Activated CD4-positive, alpha-beta T cell treated with anti-CD3 and anti-CD28 coated beads for 48 hours (primary cell): ENCODE measurements around the gene SLC32A1.
A peak's percentile ranks its signal among the peaks of the same experiment; 100 is the strongest.

Experiments used
- DNase-seq: peaks from one replicate; pipeline ENCODE4 v3.0.0-alpha.2; 2020

Gene SLC32A1

DNA sequence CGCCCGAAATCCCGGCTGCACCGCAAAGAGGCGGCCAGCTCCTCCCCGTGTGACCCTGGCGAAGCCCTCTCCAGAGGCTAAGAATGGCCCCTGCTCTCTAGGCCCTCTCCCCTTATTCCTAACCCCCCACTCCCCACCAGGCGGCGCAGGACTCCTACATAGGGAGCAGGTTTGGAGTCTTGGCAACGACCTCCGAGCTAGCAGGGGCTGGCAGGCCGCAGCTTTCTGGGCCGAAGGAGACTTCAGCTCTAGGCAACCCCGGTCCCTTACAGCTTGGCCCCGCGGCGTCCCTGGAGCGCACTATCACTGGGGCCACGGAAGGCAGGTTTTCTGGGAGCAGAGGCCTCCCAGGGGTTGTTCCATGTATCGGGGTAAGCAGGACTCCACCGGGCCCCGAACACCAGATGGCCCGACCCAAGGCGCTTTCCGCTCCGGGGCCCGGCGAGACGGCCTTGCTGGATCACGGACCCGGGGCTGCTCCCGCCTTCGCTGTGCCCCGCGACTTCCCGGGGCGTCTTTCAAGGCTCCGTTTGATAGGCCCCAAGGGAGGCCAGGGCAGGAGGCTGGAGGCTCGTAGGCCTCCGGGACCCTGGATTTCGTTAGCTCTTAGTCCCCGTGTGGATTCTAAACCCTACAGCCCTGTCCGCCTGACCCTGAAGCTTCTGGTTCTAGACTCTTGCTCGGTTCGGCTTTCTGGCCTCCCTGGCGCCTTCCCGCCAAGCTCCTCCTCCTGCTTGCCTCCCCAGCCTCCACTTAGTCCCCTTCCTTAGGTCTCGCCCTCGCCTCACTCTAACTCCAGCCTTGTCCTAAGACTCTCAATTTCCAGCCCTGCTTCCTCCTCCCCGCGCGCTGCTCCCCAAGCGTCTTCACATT is 1.9 kb downstream of the SLC32A1 start:
- peak; percentile 73 for DNase-seq

DNA sequence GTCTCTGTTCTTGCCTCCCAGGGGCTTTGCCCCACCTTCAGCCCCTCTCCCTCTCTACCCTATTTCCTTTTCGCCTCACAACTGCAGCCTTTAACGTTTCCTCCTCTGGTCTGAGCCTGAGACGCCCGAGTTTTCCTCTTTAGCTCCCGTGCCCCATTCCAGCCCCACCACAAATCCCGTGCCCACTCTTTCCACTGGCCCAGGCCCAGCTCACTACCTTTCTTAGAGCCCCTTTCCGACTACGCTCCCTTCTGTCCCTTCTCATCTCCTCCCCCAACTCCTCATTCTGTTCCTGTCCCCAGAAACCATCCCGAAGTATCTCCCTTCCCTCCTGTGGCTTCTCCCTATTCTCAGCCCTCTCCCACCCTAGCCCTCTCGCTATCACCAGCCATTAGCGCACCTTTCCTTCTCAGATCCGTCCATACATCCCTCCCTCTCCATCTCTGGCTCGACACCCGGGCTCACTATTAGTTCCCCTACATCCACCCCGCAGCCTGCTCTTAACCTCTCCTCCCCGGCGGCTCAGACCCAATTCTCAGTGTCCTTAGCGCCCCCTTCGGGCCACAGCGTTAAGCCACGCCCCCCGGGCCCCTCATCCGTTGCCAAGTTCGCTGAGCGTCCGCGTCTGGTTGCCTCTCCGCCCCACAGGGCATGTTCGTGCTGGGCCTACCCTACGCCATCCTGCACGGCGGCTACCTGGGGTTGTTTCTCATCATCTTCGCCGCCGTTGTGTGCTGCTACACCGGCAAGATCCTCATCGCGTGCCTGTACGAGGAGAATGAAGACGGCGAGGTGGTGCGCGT is 2.7 kb downstream of the SLC32A1 start:
- DNase-seq = peak; percentile 89

DNA sequence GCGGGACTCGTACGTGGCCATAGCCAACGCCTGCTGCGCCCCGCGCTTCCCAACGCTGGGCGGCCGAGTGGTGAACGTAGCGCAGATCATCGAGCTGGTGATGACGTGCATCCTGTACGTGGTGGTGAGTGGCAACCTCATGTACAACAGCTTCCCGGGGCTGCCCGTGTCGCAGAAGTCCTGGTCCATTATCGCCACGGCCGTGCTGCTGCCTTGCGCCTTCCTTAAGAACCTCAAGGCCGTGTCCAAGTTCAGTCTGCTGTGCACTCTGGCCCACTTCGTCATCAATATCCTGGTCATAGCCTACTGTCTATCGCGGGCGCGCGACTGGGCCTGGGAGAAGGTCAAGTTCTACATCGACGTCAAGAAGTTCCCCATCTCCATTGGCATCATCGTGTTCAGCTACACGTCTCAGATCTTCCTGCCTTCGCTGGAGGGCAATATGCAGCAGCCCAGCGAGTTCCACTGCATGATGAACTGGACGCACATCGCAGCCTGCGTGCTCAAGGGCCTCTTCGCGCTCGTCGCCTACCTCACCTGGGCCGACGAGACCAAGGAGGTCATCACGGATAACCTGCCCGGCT is 3.4 kb downstream of the SLC32A1 start:
- peak; percentile 27 for DNase-seq

DNA sequence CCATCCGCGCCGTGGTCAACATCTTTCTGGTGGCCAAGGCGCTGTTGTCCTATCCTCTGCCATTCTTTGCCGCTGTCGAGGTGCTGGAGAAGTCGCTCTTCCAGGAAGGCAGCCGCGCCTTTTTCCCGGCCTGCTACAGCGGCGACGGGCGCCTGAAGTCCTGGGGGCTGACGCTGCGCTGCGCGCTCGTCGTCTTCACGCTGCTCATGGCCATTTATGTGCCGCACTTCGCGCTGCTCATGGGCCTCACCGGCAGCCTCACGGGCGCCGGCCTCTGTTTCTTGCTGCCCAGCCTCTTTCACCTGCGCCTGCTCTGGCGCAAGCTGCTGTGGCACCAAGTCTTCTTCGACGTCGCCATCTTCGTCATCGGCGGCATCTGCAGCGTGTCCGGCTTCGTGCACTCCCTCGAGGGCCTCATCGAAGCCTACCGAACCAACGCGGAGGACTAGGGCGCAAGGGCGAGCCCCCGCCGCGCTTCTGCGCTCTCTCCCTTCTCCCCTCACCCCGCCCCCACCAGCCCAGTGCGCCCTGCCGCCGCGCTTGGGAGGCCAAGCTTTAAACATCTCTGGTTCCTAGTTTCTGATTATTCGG is 4.0 kb downstream of the SLC32A1 start:
- DNase-seq = peak; percentile 20

DNA sequence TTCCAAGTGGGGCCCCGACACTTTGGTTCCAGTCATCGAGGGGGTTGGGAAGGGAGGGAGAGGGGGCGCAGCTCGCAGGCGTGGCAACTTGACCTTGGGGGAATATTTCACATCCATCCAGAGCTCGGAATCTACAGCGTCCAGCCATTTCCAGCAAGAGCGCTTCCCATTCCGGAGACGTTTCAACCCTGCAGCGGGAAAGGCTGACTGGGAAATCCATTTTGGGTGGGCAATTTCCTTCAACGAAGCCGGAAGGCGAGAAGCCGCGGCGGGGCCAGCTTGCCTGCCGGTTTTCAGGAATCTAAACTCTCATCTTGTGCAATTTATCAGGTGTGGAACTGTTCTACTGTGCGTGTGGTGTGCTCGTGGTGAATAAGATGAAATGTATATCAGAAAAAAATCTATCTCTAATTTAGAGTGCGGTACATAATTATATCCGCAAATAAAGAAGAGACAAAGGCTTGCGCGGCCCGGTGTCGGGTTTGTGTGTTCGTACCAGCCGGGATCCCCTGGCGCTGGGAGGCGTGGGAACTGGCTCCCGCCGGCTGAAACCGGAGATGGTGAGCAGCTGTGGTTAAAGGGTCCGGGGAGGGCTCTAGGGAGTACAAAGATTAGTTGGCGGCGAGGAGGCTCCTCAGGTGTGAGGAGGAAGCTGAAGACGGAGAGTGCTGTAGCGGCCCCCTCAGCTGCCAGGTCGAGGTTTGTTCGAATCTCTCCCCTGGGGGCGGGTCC is 4.8 kb downstream of the SLC32A1 start:
- DNase-seq = peak; percentile 25

DNA sequence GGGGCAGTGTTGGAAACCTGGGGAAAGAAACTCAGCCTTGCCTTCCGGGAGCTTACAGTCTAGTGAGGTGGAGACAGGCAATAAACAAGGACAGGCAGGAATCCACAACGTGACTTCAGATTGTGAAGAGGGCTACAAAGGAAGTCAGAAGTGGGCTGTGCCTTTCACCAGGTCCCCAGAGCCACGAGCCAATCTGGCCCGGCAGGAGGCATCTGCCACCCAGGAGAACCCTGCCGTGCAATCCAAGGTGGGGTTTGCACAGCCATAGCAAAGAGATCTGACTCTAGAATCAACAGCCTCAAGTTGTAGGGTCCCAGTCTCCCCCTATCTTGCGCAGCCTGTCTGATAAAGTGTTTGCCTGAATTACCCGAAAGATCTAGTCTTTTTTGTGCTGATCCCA is 5.5 kb downstream of the SLC32A1 start:
- peak; percentile 12 for DNase-seq

DNA sequence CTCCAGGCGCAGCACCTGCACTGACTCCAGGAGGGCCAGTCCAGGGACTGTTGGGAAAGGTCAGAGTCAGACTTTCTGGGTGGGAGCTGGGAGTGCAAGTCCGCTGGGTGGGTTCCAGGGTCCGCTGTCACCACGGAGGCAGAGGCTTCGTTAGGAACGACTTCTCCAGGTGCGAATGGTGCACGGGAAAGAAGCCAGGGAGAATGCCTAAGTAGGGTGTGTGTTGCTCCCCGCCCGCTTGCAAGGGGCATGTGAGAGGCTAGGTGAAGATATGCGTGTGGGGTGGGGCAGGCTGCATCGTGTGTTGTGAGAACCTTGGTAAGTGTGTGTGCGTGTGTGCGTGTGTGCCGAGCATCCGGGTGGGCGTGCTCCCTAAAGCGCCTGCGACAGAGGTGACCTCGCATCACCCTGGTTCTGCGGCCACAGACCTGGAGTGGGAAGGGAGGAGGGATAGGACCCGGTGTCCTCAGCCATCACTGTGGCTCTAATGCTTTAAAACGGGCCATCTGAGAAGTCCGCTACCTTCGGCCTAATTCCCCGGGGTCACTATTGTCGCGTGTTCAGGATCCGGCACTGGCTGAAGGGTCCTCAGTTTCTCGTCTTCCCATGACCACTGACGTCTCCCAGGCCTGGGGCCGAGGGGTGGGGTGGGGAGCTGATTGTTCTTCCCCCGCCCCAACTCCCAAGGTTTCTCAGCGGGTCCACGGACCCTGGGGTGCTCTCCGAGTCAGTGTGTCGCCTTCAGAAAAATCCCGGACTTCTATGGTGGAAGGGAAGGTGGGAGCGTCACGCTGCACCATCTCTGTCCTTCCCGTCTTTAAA is 6.1 kb downstream of the SLC32A1 start:
- DNase-seq = peak; percentile 15

DNA sequence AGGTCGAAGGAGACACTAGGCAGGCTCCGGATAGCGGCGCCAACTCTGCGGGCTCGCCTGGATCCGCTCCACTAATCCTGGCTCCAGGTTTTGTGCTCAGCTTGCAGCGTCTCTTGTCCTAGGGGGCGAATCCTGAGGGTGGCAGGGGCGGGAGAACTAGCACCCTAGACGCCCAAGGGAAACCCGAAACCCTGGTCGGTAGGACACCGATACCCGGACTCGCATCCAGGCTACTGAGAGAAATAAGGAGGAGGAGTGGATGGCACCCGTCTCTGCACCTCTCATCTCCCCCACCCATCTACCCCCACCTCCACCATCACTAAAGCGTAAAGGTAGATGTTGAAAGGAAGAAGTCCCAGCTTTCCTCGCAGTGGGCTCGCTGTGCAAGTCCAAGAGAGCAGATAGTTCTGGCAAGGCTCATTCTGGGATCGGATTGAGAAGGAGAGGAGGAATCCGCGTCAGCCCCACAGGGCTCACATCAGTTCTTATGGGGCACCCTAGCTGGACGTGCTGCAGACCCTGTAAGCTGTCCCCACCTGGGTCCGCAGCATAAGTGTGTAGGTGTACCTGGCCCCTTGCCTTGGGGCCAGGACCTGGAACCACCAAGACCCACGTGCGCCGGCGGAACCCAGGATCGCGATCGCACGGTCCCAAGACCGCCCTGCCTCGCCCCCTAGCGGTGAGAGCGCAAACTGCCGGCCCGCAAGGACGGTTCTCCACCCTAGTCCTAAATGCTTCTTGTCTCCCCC is 6.9 kb downstream of the SLC32A1 start:
- DNase-seq = peak; percentile 89

DNA sequence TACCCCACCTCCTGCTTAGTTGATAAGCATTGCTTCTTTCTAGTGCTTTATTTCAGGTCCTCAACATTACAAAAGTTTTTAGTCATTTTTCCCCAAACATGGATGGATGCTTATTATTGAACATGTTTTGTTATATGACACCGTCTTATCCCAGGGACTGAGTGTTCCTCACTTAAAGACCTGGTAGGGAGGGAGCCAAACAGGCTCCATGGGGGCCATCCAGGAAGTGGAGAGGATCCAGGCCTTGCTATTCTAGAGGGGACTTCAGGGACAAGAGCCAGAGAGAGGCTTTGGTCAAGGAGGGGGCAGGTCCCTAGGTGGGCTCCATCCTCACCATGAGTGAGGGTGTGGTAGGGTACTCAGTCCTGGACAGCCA is 7.4 kb downstream of the SLC32A1 start:
- no peak for DNase-seq

DNA sequence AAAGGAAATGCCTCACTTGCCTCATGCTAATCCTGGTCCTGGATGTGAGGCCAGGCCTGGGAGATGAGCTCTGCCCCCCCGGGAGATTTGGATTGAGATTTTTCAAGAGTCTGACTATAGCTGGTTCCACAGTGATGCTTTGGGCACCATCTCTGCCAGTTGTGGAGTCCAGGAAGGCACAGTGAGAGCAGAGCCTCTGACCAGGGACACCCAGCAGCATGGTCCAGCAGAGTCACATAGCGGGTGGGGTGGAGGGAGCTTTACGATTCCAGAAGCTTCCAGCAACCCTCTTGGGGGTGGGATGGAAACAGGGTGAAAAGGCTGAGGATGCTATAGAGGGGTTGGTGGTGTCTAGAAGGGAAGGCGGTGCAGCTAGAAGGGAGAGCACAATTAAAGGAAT is 8.7 kb downstream of the SLC32A1 start:
- DNase-seq = no peak

DNA sequence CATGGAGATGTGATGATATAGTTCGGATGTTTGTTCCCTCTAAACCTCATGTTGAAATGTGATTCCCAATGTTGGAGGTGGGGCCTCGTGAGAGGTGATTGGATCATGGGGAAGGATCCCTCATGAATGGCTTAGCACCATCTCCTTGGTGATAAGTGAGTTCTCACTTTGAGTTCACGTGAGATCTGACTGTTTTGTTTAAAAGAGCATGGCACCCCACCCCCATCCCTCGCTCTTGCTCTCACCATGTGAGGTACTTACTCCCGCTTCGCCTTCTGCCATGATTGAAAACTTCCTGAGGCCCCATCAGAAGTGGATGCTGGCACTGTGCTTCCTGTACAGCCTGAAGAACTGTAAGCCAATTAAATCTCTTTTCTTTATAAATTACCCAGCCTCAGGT is 10.9 kb downstream of the SLC32A1 start:
- no peak for DNase-seq

DNA sequence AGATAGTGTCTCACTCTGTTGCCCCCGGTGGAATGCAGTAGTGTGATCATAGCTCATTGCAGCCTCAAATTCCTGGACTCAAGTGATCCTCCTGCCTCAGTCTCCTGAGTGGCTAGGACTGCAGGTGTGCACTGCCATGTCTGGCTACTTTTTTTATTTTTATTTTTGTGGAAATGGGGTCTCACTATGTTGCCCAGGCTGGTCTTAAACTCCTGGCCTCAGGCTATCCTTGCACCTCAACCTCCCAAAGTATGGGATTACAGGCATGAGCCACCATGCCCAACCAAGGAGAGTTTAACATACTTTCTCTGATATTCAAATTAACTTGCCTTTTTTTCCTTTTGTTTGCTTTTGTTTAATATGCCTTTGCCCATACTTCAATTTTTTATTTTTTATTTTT is 13.6 kb downstream of the SLC32A1 start:
- no peak for DNase-seq

DNA sequence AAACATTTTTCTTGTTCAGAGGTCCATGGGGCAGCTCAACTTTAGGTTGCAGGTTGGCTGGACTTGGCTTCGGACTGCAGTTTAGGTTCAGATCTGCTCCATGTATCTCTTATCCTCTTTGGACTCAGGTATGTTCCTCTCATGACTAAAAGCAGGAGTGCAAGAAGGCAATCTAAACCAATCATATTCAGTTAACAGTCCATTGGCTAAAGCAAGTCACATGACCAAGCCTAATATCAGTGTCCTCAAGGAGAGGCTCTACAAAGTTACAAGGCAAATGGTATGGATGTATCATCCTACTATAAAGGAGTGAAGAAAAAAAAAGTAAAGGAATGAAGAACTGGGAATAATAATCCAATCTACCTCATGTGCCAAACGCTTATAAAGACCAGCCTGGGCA is 21.5 kb downstream of the SLC32A1 start:
- no peak for DNase-seq

DNA sequence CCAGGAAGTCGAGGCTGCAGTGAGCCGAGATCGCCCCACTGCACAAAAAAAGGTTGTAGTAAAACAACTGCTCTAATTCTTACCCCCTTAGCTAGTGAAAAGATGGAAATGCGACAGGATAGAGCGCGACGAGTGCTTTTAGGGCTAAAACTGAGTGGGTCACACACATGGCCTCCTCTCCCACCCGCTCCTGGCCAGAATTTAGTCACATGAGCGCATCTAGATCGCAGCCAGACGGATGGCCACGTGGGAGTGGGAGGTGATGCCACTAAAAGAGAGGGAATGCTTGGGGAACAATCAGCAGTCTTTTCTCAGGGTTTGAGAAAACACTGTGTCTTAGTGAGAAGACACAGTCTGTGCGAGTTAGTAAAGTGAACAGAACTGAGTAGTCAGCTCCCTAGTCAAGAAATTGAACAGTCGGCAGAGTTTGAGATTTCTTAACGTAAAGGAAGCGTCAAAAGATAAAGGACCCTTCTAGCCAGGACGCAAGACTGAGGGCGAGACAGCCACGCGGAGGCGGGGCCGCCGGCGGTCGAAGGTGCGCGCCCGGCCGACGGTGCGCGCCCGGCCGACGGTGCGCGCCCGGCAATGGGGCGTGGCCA is 23.3 kb downstream of the SLC32A1 start:
- DNase-seq = no peak

DNA sequence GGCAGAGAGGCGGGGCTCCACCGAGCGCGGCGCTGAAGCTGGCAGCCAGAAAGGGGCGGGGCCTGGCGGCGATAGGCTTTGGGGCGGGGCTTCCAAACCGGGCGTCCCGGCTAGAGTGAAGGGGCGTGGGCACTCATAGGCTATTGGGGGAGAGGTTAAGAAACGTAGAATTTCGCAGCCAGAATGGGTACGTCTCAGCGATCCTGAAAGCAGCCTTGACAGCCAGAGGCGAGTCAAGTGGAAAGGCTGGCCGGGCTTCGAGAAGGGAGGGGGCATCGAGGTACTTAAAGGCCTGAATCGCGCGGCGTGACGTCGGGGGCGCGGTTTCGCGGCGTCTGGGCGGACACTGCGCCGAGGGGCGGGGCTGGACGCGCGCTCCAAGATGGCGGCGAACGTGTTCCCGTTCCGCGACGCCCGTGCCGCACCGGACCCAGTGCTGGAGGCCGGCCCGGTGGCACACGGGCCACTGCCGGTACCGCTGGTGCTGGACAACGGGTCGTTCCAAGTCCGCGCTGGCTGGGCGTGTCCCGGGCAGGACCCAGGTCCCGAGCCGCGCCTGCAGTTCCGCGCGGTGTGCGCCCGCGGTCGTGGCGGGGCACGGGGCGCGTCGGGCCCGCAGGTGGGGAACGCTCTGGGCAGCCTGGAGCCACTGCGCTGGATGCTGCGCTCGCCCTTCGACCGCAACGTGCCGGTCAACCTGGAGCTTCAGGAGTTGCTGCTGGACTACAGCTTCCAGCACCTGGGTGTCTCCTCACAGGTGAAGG is 24.0 kb downstream of the SLC32A1 start, which contains the start of gene ACTR5:
Gene ACTR5 (plus strand): TSS at position 364 of the 764 bp plus-strand sequence. CDS start 19 bp downstream, at position 383.
- DNase-seq = peak; percentile 98

DNA sequence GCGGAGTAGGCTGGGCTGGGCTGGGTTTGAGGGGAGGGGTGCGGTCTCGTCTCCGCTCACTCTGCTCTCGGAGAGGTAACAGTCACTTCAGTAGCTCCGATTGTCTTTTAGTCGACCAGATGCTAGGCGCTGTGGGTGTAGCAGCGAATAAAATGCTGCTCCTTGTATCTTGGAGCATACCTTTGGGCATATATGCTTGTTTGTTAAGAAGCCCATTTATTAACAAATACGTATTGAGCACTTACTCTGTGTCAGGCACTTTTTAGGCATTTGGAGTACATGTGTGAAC is 24.5 kb downstream of the SLC32A1 start:
- DNase-seq = peak; percentile 75

DNA sequence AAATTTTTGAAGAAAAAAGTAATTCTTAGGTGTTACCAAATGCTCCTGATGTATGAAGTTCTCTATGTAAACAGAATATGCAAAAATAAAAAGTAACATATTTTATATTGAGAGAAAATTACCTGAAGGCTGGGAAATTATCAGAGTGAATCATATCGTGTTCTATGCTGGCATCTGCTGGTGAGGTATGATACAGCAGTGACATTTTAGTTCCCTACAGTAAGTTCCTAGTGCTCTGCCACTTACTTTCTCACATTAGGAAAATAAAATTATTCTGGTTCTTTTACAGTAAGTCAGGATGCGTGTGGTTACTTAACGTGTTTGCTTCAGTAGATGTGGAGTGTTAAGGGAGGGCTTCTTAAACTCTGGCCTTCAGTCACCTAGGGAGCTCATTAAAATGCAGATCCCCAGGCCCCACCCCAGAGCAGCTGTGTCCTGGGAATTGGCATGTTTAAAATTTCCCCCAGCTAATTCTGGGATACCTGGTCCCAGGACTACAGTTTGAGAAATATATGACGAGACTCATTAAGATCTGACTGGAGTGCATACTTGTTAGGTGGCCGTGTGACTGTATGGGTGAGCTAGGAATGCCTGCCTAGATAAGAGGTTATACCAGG is 27.2 kb downstream of the SLC32A1 start:
- peak; percentile 12 for DNase-seq

DNA sequence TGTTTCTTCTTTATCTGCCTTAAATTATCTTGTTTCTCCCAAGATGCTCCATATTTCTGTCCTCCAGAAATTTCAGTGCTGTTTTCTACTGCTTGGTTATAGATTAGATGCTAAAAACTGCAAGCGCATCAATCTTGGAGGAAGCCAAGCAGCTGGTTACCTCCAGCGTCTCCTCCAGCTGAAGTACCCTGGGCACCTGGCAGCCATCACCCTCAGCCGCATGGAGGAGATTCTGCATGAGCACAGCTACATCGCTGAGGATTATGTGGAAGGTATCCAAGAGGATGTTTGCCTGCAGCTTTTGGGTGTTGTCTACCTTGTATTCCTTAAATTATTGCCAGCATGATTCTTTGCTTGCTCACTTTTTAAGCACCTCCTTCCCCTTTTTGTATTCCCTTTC is 27.7 kb downstream of the SLC32A1 start:
- no peak for DNase-seq

DNA sequence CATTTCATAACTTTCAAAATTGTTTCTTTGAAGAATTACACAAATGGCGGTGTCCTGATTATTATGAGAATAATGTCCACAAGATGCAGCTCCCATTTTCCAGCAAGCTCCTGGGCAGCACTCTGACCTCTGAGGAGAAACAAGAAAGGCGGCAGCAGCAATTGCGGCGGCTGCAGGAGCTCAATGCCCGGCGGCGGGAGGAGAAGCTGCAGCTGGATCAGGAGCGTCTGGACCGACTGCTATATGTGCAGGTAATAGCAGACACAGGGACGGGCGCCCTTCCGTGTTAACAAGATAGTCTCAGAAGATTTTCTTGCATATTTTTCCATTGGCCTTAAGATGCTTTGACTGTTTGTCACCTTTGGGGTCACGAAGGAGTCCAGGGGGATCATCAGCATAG is 30.6 kb downstream of the SLC32A1 start:
- DNase-seq = no peak
